ENCODE measurements around the gene CD247.

- TF ChIP-seq EZH2 (IDR thresholded peaks at IDR 0.05; ENCODE audit: insufficient read depth, poor library complexity, severe bottlenecking) (no peak), EZH2phosphoT487 (IDR thresholded peaks at IDR 0.05; ENCODE audit: insufficient read depth, low read depth) (no peak)
These were observed 9.9 kb upstream of the CD247 start for GRCh38 chr1:167528057-167528728.

Data from GM23248 (cell line).